OCI-LY1 (cell line): ENCODE data around the gene SEL1L2.

ENCODE experiments used
- H2AFZ ChIP-seq: fragments of 200-600 bp; sonication (generic), shearing (Covaris generic); 2 replicates; pipeline ENCODE4 v1.6.0; 2014; ENCODE audit warnings: antibody characterized with exemption, mild to moderate bottlenecking, low read length
- H3F3A ChIP-seq: fragments of 200-600 bp; sonication (generic), shearing (Covaris generic); 2 replicates; pipeline ENCODE4 v1.6.0; 2014; ENCODE audit warnings: mild to moderate bottlenecking, antibody characterized with exemption, low read length, moderate library complexity; ENCODE audit not compliant: insufficient read depth
- H3K27ac ChIP-seq: fragments of 200-600 bp; sonication (generic); 2 replicates; pipeline ENCODE4 v1.5.1; 2014; ENCODE audit warnings: low read length, mixed run types, mild to moderate bottlenecking, low read depth; ENCODE audit not compliant: poor library complexity, severe bottlenecking
- H3K27me3 ChIP-seq: fragments of 200-600 bp; sonication (generic); 2 replicates; pipeline ENCODE4 v1.6.0; 2014; ENCODE audit warnings: antibody characterized with exemption, mild to moderate bottlenecking, low read length, moderate library complexity; ENCODE audit not compliant: insufficient read depth
- H3K36me3 ChIP-seq: fragments of 200-600 bp; sonication (generic); 2 replicates; pipeline ENCODE4 v1.6.1; 2014; ENCODE audit warnings: mild to moderate bottlenecking, antibody characterized with exemption, low read length, moderate library complexity, mixed read lengths; ENCODE audit not compliant: insufficient read depth
- H3K4me1 ChIP-seq: fragments of 200-600 bp; sonication (generic); 2 replicates; pipeline ENCODE4 v1.5.1; 2014; ENCODE audit warnings: mild to moderate bottlenecking, low read length, moderate library complexity; ENCODE audit not compliant: insufficient read depth, severe bottlenecking
- H3K4me2 ChIP-seq: fragments of 200-600 bp; sonication (generic), shearing (Covaris generic); 2 replicates; pipeline ENCODE4 v1.6.1; 2014; ENCODE audit warnings: low read length
- H3K4me3 ChIP-seq: fragments of 200-600 bp; sonication (generic); 2 replicates; pipeline ENCODE4 v1.5.1; 2014; ENCODE audit warnings: low read length, low read depth, mild to moderate bottlenecking, mixed read lengths; ENCODE audit not compliant: poor library complexity, severe bottlenecking
- H3K79me2 ChIP-seq: fragments of 200-600 bp; shearing (Covaris generic); 2 replicates; pipeline ENCODE4 v1.6.1; 2016; ENCODE audit warnings: mixed run types, low read length, mixed read lengths; ENCODE audit not compliant: insufficient read depth
- H3K9ac ChIP-seq: fragments of 200-600 bp; sonication (generic), shearing (Covaris generic); 2 replicates; pipeline ENCODE4 v1.6.1; 2014; ENCODE audit warnings: mild to moderate bottlenecking, low read length, mixed read lengths
- H3K9me2 ChIP-seq: fragments of 200-600 bp; sonication (generic), shearing (Covaris generic); 2 replicates; pipeline ENCODE4 v1.6.1; 2014; ENCODE audit warnings: low read depth, mild to moderate bottlenecking, low read length, mixed read lengths
- H3K9me3 ChIP-seq: fragments of 200-600 bp; shearing (Covaris generic); 2 replicates; pipeline ENCODE4 v1.6.1; 2014; ENCODE audit warnings: low read length, mixed read lengths
- H4K20me1 ChIP-seq: fragments of 200-600 bp; sonication (generic), shearing (Covaris generic); 2 replicates; pipeline ENCODE4 v1.6.0; 2016; ENCODE audit warnings: mild to moderate bottlenecking, low read length; ENCODE audit not compliant: insufficient read depth
- EZH2 ChIP-seq: fragments of 200-600 bp; sonication (generic), shearing (Covaris generic); IDR thresholded peaks from 2 replicates; pipeline ENCODE4 v1.8.0; 2017; ENCODE audit warnings: borderline replicate concordance, mixed run types, mild to moderate bottlenecking, antibody characterized with exemption, low read length, moderate library complexity, mixed read lengths
- TF ChIP-seq, protein P1 (sequence below): fragments of 200-600 bp; sonication (generic), shearing (Covaris generic); IDR thresholded peaks from 2 replicates; pipeline ENCODE4 v1.5.1; 2017; ENCODE audit warnings: mild to moderate bottlenecking, antibody characterized with exemption, low read length, moderate library complexity, mixed read lengths

Gene SEL1L2

GRCh38 chr20:13844296-13844695 is 146.1 kb downstream of the SEL1L2 start:
- Histone ChIP-seq H3K36me3 (no peaks in the 10 kb centered on the region), H3K79me2 (no peaks in the 10 kb centered on the region), H3F3A (no peaks in the 10 kb centered on the region), H3K4me1 (no peaks in the 10 kb centered on the region), H3K9ac (no peak overlapping the region), H3K4me2 (no peak overlapping the region), H3K4me3 (no peak overlapping the region), H3K27ac (no peak overlapping the region), H2AFZ (no peak overlapping the region), H3K9me2 (no peaks in the 10 kb centered on the region), H3K27me3 (no peaks in the 10 kb centered on the region), H4K20me1 (no peaks in the 10 kb centered on the region), H3K9me3 (no peaks in the 10 kb centered on the region)
- TF ChIP-seq EZH2 = no peak
- TF ChIP-seq, protein P1, sequence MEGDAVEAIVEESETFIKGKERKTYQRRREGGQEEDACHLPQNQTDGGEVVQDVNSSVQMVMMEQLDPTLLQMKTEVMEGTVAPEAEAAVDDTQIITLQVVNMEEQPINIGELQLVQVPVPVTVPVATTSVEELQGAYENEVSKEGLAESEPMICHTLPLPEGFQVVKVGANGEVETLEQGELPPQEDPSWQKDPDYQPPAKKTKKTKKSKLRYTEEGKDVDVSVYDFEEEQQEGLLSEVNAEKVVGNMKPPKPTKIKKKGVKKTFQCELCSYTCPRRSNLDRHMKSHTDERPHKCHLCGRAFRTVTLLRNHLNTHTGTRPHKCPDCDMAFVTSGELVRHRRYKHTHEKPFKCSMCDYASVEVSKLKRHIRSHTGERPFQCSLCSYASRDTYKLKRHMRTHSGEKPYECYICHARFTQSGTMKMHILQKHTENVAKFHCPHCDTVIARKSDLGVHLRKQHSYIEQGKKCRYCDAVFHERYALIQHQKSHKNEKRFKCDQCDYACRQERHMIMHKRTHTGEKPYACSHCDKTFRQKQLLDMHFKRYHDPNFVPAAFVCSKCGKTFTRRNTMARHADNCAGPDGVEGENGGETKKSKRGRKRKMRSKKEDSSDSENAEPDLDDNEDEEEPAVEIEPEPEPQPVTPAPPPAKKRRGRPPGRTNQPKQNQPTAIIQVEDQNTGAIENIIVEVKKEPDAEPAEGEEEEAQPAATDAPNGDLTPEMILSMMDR = no peak

- Histone ChIP-seq H3K9ac (no peak overlapping the region), H3K79me2 (no peaks in the 10 kb centered on the region), H3K4me3 (no peak overlapping the region), H3K9me3 (no peaks in the 10 kb centered on the region), H4K20me1 (no peaks in the 10 kb centered on the region), H3K4me2 (no peak overlapping the region), H3F3A (no peaks in the 10 kb centered on the region), H2AFZ (no peak overlapping the region), H3K36me3 (no peaks in the 10 kb centered on the region), H3K27ac (no peak overlapping the region), H3K4me1 (no peaks in the 10 kb centered on the region), H3K9me2 (no peaks in the 10 kb centered on the region), H3K27me3 (no peaks in the 10 kb centered on the region)
- TF ChIP-seq EZH2 = no peak
- TF ChIP-seq, protein P1 = no peak
These were observed 149.2 kb downstream of the SEL1L2 start for GRCh38 chr20:13841206-13841605.

DNA sequence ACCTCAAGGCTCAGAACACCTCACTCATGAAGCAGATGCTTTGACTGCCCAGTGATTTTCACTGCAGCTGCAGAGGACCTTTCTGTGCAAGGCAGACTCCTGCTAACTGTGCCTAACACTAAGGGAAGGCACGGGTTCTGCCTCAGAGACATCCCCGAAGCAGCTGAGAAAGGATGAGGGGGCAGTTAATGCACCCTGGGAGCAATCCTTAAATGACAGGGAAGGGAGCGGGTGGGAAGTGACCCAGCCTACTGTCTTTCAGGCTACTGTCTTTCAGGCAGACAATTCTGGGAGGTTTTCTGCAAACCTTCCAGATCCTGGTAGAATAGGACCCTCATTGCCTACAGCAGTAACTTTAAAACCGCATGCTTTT is 150.3 kb downstream of the SEL1L2 start:
- Histone ChIP-seq H3K79me2 (no peaks in the 10 kb centered on the region), H3K4me3 (no peak overlapping the region), H3K9ac (no peak overlapping the region), H2AFZ (no peak overlapping the region), H3K9me2 (no peaks in the 10 kb centered on the region), H3F3A (no peaks in the 10 kb centered on the region), H3K9me3 (no peaks in the 10 kb centered on the region), H3K27me3 (no peaks in the 10 kb centered on the region), H4K20me1 (no peaks in the 10 kb centered on the region), H3K4me2 (no peak overlapping the region), H3K36me3 (no peaks in the 10 kb centered on the region), H3K4me1 (no peaks in the 10 kb centered on the region), H3K27ac (no peak overlapping the region)
- TF ChIP-seq EZH2 = no peak
- TF ChIP-seq, protein P1 = no peak
